Cardiac muscle cell (in vitro differentiated cells and primary cell): ENCODE results near the gene CFAP54. TPM values are rescaled to one million over a fixed set of nuclear protein-coding genes. Genes with fewer than 3 reads are reported as not detected.
A peak's percentile ranks its signal among the peaks of the same experiment; 100 is the strongest.

ENCODE experiments used
- DNase-seq, 2 donors: peaks; one replicate each; pipeline versions ENCODE4 v3.0.0 to v3.0.0-alpha.2; 2010 to 2017; ENCODE audit warnings: low read depth in 1 of 2, low spot score in 1 of 2
- H3K27ac ChIP-seq: fragments of 200-600 bp; sonication (generic); 2 replicates; pipeline ENCODE4 v1.5.1; 2016
- H3K27me3 ChIP-seq: fragments of 200-600 bp; sonication (generic); 2 replicates; pipeline ENCODE4 v1.6.0; 2016; ENCODE audit warnings: control low read depth
- H3K36me3 ChIP-seq: fragments of 200-600 bp; sonication (generic); 2 replicates; pipeline ENCODE4 v1.5.1; 2016; ENCODE audit warnings: control low read depth
- H3K4me1 ChIP-seq: fragments of 200-600 bp; sonication (generic); 2 replicates; pipeline ENCODE4 v1.8.1; 2017; ENCODE audit warnings: low read depth, mild to moderate bottlenecking, mixed run types
- H3K4me3 ChIP-seq: fragments of 200-600 bp; sonication (generic); 2 replicates; pipeline ENCODE4 v1.5.1; 2016; ENCODE audit warnings: mild to moderate bottlenecking
- H3K9me3 ChIP-seq: fragments of 200-600 bp; sonication (generic); 2 replicates; pipeline ENCODE4 v1.5.1; 2017; ENCODE audit warnings: low read depth, mild to moderate bottlenecking, control low read depth
- polyA plus RNA-seq: library from polyadenylated mRNA; unstranded; fragments of >200 nt; fragmentation: Nextera tagmentation; extraction: Ambion mirVana; gene quantifications from 2 replicates; pipeline ENCODE4 v1.2.1, GENCODE V29; 2016
- total RNA-seq: library from RNA; depleted of rRNA; stranded (reverse); fragments of >200 nt; gene quantifications from 2 replicates; pipeline ENCODE4 v1.2.3, GENCODE V29; 2016
- TF ChIP-seq, protein P1 (sequence below): IDR thresholded peaks from 2 replicates; pipeline ENCODE4 v1.5.1; 2012; ENCODE audit warnings: low read depth, mild to moderate bottlenecking, low read length

Gene CFAP54
- total and polyA plus RNA-seq, 2 experiments from 2014 or later, result 0.86 to 2.0 TPM

DNA sequence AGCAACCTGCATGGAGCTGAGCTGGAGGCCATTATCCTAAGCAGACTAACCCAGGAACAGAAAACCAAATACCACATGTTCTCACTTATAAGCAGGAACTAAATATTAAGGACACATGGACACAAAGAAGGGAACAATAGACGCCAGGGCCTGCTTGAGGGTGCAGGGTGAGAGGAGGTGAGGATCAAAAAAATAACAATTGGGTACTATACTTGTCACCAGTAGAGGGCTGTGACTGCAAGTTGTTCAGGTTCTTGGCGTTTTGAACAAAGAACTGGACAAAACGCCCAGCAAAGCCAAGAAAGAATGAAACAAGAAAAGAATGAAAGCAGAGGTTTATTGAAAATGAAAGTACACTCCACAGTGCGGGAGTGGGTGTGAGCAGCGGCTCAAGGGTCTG lies 209.1 kb downstream of the CFAP54 start:
- Histone ChIP-seq H3K4me3 (no peak overlapping the region), H3K27ac (no peak overlapping the region), H3K9me3 (no peaks in the 10 kb centered on the region), H3K36me3 (no peaks in the 10 kb centered on the region), H3K4me1 (no peaks in the 10 kb centered on the region), H3K27me3 (peaks cover 8% of the 10 kb centered on the region)
- DNase-seq, result no peak
- TF ChIP-seq, protein P1, sequence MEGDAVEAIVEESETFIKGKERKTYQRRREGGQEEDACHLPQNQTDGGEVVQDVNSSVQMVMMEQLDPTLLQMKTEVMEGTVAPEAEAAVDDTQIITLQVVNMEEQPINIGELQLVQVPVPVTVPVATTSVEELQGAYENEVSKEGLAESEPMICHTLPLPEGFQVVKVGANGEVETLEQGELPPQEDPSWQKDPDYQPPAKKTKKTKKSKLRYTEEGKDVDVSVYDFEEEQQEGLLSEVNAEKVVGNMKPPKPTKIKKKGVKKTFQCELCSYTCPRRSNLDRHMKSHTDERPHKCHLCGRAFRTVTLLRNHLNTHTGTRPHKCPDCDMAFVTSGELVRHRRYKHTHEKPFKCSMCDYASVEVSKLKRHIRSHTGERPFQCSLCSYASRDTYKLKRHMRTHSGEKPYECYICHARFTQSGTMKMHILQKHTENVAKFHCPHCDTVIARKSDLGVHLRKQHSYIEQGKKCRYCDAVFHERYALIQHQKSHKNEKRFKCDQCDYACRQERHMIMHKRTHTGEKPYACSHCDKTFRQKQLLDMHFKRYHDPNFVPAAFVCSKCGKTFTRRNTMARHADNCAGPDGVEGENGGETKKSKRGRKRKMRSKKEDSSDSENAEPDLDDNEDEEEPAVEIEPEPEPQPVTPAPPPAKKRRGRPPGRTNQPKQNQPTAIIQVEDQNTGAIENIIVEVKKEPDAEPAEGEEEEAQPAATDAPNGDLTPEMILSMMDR, result no peak

GRCh38 chr12:96698965-96699364 lies 209.6 kb downstream of the CFAP54 start:
- TF ChIP-seq, protein P1, result no peak
- no peak overlapping the region for H3K27ac ChIP-seq
- no peaks in the 10 kb centered on the region for H3K4me1 ChIP-seq
- no peaks in the 10 kb centered on the region for H3K36me3 ChIP-seq
- H3K9me3 ChIP-seq, result no peaks in the 10 kb centered on the region
- peaks cover 8% of the 10 kb centered on the region for H3K27me3 ChIP-seq
- no peak overlapping the region for H3K4me3 ChIP-seq
- DNase-seq, result no peak

- TF ChIP-seq, protein P1, result no peak
- Histone ChIP-seq H3K4me3 (no peak overlapping the region), H3K36me3 (no peaks in the 10 kb centered on the region), H3K4me1 (no peaks in the 10 kb centered on the region), H3K27ac (no peak overlapping the region), H3K9me3 (no peaks in the 10 kb centered on the region), H3K27me3 (peaks cover 8% of the 10 kb centered on the region)
- no peak for DNase-seq
Measured at GRCh38 chr12:96701856-96702255, 212.5 kb downstream of the CFAP54 start.

- Histone ChIP-seq H3K36me3 (no peaks in the 10 kb centered on the region), H3K4me3 (no peak overlapping the region), H3K4me1 (no peaks in the 10 kb centered on the region), H3K27me3 (peaks cover 2% of the 10 kb centered on the region), H3K9me3 (no peaks in the 10 kb centered on the region), H3K27ac (no peak overlapping the region)
- peak in 1 of 2 donors; percentile 38 for DNase-seq
- TF ChIP-seq, protein P1, result no peak
Measured at GRCh38 chr12:96710127-96710745, 220.9 kb downstream of the CFAP54 start.

DNA sequence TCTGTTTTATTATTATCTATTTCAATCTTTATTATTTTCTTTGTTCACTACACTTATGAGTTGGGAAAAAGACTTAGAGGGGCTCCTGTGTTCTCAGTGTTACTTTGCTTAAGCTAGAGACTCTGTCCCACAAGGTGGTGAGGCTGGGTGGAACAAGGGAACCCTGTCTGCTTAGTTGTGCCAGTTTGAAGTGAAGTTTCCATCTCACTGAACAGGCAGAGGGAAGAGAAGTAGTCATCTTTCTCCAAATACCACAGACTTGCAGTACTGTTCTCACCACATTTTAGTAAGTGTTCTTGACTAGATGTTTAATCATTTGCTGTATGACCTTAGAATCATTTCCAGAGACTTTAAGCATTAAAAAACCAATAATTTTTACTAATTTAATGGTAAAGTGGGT lies 222.0 kb downstream of the CFAP54 start:
- H3K36me3 ChIP-seq, result no peaks in the 10 kb centered on the region
- TF ChIP-seq, protein P1, result no peak
- no peaks in the 10 kb centered on the region for H3K9me3 ChIP-seq
- H3K4me3 ChIP-seq, result no peak overlapping the region
- H3K27me3 ChIP-seq, result peaks cover 2% of the 10 kb centered on the region
- DNase-seq, result no peak
- no peaks in the 10 kb centered on the region for H3K4me1 ChIP-seq
- no peak overlapping the region for H3K27ac ChIP-seq

GRCh38 chr12:96714199-96714598 lies 224.8 kb downstream of the CFAP54 start:
- H3K4me3 ChIP-seq, result no peak overlapping the region
- no peak overlapping the region for H3K27ac ChIP-seq
- no peak for DNase-seq
- H3K36me3 ChIP-seq, result no peaks in the 10 kb centered on the region
- no peaks in the 10 kb centered on the region for H3K9me3 ChIP-seq
- peaks cover 2% of the 10 kb centered on the region for H3K27me3 ChIP-seq
- H3K4me1 ChIP-seq, result no peaks in the 10 kb centered on the region
- TF ChIP-seq, protein P1, result no peak
